ENCODE data around the gene PELI1. TPM values are rescaled to one million over a fixed set of nuclear protein-coding genes. Genes with fewer than 3 reads are reported as not detected.

PELI1 gene
- total RNA-seq, 1 experiment from 2014 or later: 9.4 TPM

Other genes starting within 250 kb of the PELI1 start
- gene VPS54, start 125.0 kb downstream of the PELI1 start, total RNA-seq (2014; rRNA removed; shearing (Covaris generic)): 22.5 and 23.1 TPM in 2 replicates